Measurements from ENCODE around the gene NUP93.
"Not testable (repeated sequence)": the region's sequence is repeated elsewhere in the genome, so short reads cannot be mapped to it uniquely, and the experiment has no call there.

NUP93 gene

DNA sequence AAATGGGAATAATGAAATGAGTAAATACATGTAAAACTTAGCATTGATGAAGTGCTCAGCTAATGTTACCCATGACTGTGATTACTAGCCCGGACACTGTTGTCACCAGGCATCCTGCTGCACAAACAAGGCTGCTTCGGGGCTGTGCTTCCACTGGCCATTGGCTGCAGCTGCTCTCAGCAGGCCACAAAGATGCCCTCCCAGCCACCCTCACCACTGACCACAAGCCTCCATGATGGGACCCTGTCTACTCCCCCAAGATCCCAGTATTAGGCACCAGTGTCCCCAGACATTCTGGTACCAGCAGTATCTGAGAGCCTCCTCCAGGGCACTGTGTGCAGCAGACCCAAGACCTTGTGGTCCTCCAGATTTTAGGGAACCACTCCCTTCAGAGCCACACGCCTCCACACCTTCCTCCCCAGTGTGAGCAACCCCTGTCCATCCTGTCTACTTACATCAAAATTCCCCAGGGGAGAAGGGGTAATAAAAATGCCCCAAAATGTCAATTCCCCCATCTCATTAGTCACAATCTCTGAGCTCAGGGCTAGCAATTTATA, 19.7 kb upstream of the NUP93 start:
- Histone ChIP-seq H3K27me3 (ENCODE audit: low read depth, low read length) (no peaks in the 10 kb centered on the region), H3K9me3 (ENCODE audit: control insufficient read depth in 1 of 2, low read length in 2 of 2) (no peaks in the 10 kb centered on the region), H3K4me1 (ENCODE audit: control insufficient read depth in 1 of 2, insufficient read depth in 2 of 2, low read length in 2 of 2) (no peaks in the 10 kb centered on the region), H3K4me3 (ENCODE audit: low read depth in 1 of 2, low read length in 2 of 2) (no peak overlapping the region), H3K36me3 (ENCODE audit: control insufficient read depth in 1 of 2, insufficient read depth in 2 of 2, low read length in 2 of 2) (no peaks in the 10 kb centered on the region), H3K27ac (ENCODE audit: low read length) (no peak overlapping the region)

DNA sequence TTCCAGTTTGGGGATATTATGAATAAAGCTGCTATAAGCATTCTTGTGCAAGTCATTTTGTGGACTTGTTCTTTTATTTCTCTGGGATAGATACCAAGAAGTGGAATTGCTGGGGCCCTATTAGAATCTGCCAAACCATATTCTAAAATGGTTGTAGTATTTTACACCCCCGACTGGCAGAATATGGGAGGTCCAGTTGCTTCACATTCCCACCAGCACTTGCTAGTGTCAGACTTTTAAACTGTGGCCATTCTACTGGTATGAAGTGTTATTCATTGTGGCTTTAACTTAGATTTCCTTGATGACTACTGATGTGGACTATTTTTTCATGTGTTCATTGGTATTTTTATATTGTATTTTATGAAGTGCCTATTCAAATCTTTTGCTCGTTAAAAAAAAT, 18.1 kb upstream of the NUP93 start:
- H3K9me3 ChIP-seq (ENCODE audit: control insufficient read depth in 1 of 2, low read length in 2 of 2) = no peaks in the 10 kb centered on the region
- H3K27me3 ChIP-seq (ENCODE audit: low read depth, low read length) = no peaks in the 10 kb centered on the region
- H3K36me3 ChIP-seq (ENCODE audit: control insufficient read depth in 1 of 2, insufficient read depth in 2 of 2, low read length in 2 of 2) = no peaks in the 10 kb centered on the region
- no peak overlapping the region for H3K4me3 ChIP-seq (ENCODE audit: low read depth in 1 of 2, low read length in 2 of 2)
- no peaks in the 10 kb centered on the region for H3K4me1 ChIP-seq (ENCODE audit: control insufficient read depth in 1 of 2, insufficient read depth in 2 of 2, low read length in 2 of 2)
- H3K27ac ChIP-seq (ENCODE audit: low read length) = no peak overlapping the region

DNA sequence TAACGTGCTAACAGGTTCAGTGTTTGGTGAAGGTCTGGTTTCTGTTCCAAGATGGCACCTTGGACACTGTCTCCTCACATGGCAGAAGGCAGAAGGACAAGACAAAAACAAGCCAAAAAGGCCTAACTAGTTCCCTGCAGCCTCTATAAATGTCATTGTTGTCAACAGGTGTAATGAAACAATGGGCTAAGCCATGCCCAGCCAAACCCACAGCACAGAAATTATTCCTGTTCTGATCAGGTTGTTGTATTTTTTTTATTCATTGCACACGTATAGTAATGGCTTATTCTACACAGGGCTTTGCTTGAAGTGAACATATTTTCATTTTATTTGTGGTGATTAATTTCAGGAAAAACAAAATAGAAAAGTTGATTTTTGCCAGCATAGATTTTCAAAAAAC, 16.1 kb upstream of the NUP93 start:
- no peaks in the 10 kb centered on the region for H3K4me1 ChIP-seq (ENCODE audit: control insufficient read depth in 1 of 2, insufficient read depth in 2 of 2, low read length in 2 of 2)
- no peak overlapping the region for H3K27ac ChIP-seq (ENCODE audit: low read length)
- no peaks in the 10 kb centered on the region for H3K27me3 ChIP-seq (ENCODE audit: low read depth, low read length)

DNA sequence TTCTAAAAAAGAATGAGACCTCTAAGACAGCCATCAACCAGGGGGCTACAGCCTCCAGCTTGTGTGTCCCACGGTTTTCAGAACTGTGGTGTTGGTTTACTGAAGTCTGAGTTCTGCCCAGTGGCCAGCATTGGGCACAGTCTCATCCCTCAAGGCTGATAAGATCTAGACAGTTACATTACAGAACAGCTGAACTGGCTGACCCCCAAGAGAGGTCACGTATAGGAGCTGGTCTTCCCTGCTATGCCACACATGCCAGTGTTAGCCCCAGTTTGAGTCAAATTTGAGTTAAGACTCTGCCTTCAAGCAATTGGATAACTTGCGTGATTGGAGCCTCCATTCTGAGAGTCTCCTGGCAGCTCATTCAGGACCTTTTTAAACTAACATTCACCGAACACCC, 14.8 kb upstream of the NUP93 start:
- Histone ChIP-seq H3K9me3 (ENCODE audit: control insufficient read depth in 1 of 2, low read length in 2 of 2) (no peaks in the 10 kb centered on the region), H3K4me1 (ENCODE audit: control insufficient read depth in 1 of 2, insufficient read depth in 2 of 2, low read length in 2 of 2) (no peaks in the 10 kb centered on the region), H3K27me3 (ENCODE audit: low read depth, low read length) (no peaks in the 10 kb centered on the region), H3K27ac (ENCODE audit: low read length) (no peak overlapping the region), H3K36me3 (ENCODE audit: control insufficient read depth in 1 of 2, insufficient read depth in 2 of 2, low read length in 2 of 2) (no peaks in the 10 kb centered on the region), H3K4me3 (ENCODE audit: low read depth in 1 of 2, low read length in 2 of 2) (no peak overlapping the region)

More for the DNA sequence above, 16.1 kb upstream of the NUP93 start:
- no peaks in the 10 kb centered on the region for H3K36me3 ChIP-seq (ENCODE audit: control insufficient read depth in 1 of 2, insufficient read depth in 2 of 2, low read length in 2 of 2)
- H3K4me3 ChIP-seq (ENCODE audit: low read depth in 1 of 2, low read length in 2 of 2) = no peak overlapping the region
- H3K9me3 ChIP-seq (ENCODE audit: control insufficient read depth in 1 of 2, low read length in 2 of 2) = no peaks in the 10 kb centered on the region

DNA sequence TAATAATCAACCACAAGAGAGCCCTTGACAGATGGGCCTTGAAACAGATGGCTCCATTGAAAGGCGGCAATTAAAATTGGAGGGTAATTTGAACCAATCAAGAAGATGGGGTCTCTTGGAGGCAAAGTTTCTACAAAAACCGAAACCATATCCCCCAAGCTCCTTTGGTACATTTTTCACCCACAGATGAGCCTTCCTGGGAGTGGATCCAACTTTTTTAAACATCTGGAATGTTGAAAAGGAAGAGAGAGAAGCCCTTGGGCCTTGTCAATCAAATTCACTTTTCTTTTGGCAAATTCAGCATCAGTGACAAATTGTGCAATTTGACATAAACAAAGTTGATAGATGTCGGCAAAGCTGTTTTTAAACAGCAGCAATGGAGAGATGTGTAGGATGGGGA, 13.2 kb upstream of the NUP93 start:
- no peaks in the 10 kb centered on the region for H3K27me3 ChIP-seq (ENCODE audit: low read depth, low read length)
- H3K9me3 ChIP-seq (ENCODE audit: control insufficient read depth in 1 of 2, low read length in 2 of 2) = no peaks in the 10 kb centered on the region
- no peaks in the 10 kb centered on the region for H3K4me1 ChIP-seq (ENCODE audit: control insufficient read depth in 1 of 2, insufficient read depth in 2 of 2, low read length in 2 of 2)
- H3K27ac ChIP-seq (ENCODE audit: low read length) = no peak overlapping the region
- H3K4me3 ChIP-seq (ENCODE audit: low read depth in 1 of 2, low read length in 2 of 2) = no peak overlapping the region
- H3K36me3 ChIP-seq (ENCODE audit: control insufficient read depth in 1 of 2, insufficient read depth in 2 of 2, low read length in 2 of 2) = no peaks in the 10 kb centered on the region

DNA sequence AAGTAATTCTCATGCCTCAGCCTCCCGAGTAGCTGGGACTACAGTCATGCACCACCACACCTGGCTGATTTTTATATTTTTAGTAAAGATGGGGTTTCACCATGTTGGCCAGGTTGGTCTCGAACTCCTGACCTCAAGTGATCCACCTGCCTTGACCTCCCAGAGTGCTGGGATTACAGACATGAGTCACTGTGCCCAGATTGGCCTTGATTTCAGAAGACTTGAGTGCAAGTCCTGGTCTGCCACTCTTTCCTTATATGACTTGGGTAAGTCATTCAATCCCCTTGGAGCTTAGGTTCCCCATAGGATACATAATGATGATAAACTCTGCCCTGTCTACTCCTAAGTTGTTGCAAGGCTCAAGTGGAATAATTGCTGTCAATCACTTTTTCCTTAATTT, 12.4 kb upstream of the NUP93 start:
- not testable (repeated sequence) for H3K36me3 ChIP-seq (ENCODE audit: control insufficient read depth in 1 of 2, insufficient read depth in 2 of 2, low read length in 2 of 2); H3K4me3 ChIP-seq (ENCODE audit: low read depth in 1 of 2, low read length in 2 of 2); H3K27ac ChIP-seq (ENCODE audit: low read length); H3K4me1 ChIP-seq (ENCODE audit: control insufficient read depth in 1 of 2, insufficient read depth in 2 of 2, low read length in 2 of 2); H3K27me3 ChIP-seq (ENCODE audit: low read depth, low read length); H3K9me3 ChIP-seq (ENCODE audit: control insufficient read depth in 1 of 2, low read length in 2 of 2)

DNA sequence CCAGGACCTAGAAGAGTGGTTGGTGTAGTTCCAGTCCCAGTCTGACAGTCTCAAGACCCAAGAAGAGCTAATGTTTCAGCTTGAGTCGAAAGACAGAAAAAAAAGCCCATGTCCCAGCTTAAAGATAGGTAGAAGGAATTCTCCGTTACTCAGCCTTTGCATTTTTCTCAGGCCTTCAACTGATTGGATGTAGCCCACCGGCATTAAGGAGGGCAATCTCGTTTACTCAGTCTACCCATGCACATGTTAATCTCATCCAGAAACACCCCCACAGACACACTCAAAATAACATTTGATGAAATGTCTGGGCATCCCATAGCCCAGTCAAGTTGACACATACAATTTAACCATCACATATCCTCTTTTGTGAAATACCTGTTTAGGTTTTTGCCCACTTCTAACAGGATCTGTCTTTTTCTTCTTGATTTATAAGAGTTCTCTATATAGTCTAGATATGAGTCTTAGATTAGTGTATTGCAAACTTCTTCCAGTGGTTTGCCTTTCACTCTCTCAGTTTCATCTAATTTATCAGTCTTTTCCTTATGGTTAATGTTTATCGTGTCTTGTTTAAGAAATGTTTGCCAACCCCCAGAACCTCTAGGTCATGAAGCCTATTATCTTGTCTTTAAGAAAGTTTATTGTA, 7.6 kb upstream of the NUP93 start:
- H3K27ac ChIP-seq (ENCODE audit: low read length) = no peak overlapping the region
- no peaks in the 10 kb centered on the region for H3K9me3 ChIP-seq (ENCODE audit: control insufficient read depth in 1 of 2, low read length in 2 of 2)
- H3K4me3 ChIP-seq (ENCODE audit: low read depth in 1 of 2, low read length in 2 of 2) = no peak overlapping the region
- H3K4me1 ChIP-seq (ENCODE audit: control insufficient read depth in 1 of 2, insufficient read depth in 2 of 2, low read length in 2 of 2) = no peaks in the 10 kb centered on the region
- no peaks in the 10 kb centered on the region for H3K36me3 ChIP-seq (ENCODE audit: control insufficient read depth in 1 of 2, insufficient read depth in 2 of 2, low read length in 2 of 2)
- no peaks in the 10 kb centered on the region for H3K27me3 ChIP-seq (ENCODE audit: low read depth, low read length)

DNA sequence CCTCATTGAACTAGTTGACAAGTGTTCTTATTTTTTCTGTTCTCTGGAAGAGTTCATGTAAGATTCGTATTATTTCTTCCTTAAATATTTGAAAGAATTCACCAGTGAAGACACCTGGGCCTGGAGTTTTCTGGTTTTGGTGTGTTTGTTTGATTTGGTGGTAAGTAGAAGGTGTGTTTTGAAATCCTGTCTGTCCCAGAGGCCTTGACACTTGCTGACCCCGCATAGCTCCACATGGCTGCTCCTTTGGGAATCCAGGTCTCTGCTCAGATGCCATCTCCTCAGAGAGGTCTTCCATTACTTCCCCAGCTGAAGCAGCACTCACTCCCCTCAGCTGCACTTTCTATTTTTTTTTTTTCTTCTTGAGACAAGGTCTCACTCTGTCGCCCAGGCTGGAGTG, 5.7 kb upstream of the NUP93 start:
- Histone ChIP-seq H3K9me3 (ENCODE audit: control insufficient read depth in 1 of 2, low read length in 2 of 2) (no peaks in the 10 kb centered on the region), H3K4me3 (ENCODE audit: low read depth in 1 of 2, low read length in 2 of 2) (no peak overlapping the region), H3K4me1 (ENCODE audit: control insufficient read depth in 1 of 2, insufficient read depth in 2 of 2, low read length in 2 of 2) (peaks cover 8 to 15% of the 10 kb centered on the region in 2 donors), H3K36me3 (ENCODE audit: control insufficient read depth in 1 of 2, insufficient read depth in 2 of 2, low read length in 2 of 2) (no peaks in the 10 kb centered on the region), H3K27me3 (ENCODE audit: low read depth, low read length) (no peaks in the 10 kb centered on the region), H3K27ac (ENCODE audit: low read length) (no peak overlapping the region)

DNA sequence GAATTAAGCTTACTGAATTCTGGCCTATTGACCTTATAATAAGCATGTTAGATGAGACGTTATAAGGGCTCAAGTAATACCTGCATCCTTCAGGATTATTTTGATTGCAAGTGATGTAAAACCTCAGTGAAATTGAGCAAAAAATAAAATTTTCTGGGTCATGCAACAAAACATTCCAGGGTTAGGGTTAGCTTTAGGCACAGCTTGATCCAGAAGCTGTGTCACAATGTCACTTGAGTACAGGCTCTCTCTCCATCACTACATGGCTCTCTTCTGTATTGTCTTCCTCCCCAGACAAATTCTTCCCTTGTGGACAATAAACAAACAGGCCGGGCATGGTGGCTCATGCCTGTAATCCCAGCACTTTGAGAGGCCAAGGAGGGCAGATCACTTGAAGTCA, 3.6 kb upstream of the NUP93 start:
- Histone ChIP-seq H3K4me3 (ENCODE audit: low read depth in 1 of 2, low read length in 2 of 2) (no peak overlapping the region), H3K27me3 (ENCODE audit: low read depth, low read length) (no peaks in the 10 kb centered on the region), H3K36me3 (ENCODE audit: control insufficient read depth in 1 of 2, insufficient read depth in 2 of 2, low read length in 2 of 2) (no peaks in the 10 kb centered on the region), H3K4me1 (ENCODE audit: control insufficient read depth in 1 of 2, insufficient read depth in 2 of 2, low read length in 2 of 2) (peaks cover 8 to 27% of the 10 kb centered on the region in 2 donors), H3K27ac (ENCODE audit: low read length) (no peak overlapping the region), H3K9me3 (ENCODE audit: control insufficient read depth in 1 of 2, low read length in 2 of 2) (no peaks in the 10 kb centered on the region)

DNA sequence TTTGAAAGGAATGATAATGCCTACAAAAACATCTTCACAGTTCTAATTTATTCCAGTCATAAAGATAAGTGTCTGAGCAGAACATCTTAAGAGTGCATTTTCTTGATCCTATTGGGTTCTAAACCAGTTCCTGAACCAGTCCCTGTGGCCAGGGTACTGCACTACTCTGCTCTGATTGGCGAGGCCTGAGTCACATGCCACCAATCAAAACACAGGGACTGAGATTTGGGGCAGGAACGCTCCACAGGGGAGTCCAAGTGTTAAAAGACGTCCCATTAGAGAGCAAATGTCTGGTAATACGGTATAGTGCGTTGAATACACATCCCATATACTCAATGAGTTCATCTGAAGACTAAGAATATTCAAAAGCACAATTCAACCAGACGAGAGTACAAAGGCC, 3.0 kb upstream of the NUP93 start:
- no peak overlapping the region for H3K4me3 ChIP-seq (ENCODE audit: low read depth in 1 of 2, low read length in 2 of 2)
- H3K9me3 ChIP-seq (ENCODE audit: control insufficient read depth in 1 of 2, low read length in 2 of 2) = no peaks in the 10 kb centered on the region
- no peak overlapping the region for H3K27ac ChIP-seq (ENCODE audit: low read length)
- no peaks in the 10 kb centered on the region for H3K36me3 ChIP-seq (ENCODE audit: control insufficient read depth in 1 of 2, insufficient read depth in 2 of 2, low read length in 2 of 2)
- H3K4me1 ChIP-seq (ENCODE audit: control insufficient read depth in 1 of 2, insufficient read depth in 2 of 2, low read length in 2 of 2) = peaks cover 8 to 30% of the 10 kb centered on the region in 2 donors
- no peaks in the 10 kb centered on the region for H3K27me3 ChIP-seq (ENCODE audit: low read depth, low read length)

DNA sequence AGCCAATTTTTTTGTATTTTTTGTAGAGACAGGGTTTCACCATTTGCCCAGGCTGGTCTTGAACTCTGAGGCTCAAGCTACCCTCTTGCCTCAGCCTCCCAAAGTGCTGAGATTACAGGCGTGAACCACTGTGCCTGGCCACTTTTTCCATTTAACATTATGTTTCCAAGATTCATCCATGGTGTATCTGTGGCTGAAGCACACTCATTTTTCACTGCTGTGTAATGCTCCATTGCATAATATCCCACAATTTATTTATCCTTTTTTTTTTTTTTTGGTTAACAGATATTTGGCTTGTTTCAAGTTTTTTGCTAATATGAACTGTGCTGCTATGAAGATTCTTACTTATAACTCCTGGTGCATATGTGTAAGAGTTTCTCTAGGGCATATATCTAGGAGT, 1.9 kb upstream of the NUP93 start:
- Histone ChIP-seq H3K4me3 (ENCODE audit: low read depth in 1 of 2, low read length in 2 of 2) (no peak overlapping the region), H3K36me3 (ENCODE audit: control insufficient read depth in 1 of 2, insufficient read depth in 2 of 2, low read length in 2 of 2) (no peaks in the 10 kb centered on the region), H3K4me1 (ENCODE audit: control insufficient read depth in 1 of 2, insufficient read depth in 2 of 2, low read length in 2 of 2) (peaks cover 12 to 31% of the 10 kb centered on the region in 2 donors), H3K27me3 (ENCODE audit: low read depth, low read length) (no peaks in the 10 kb centered on the region), H3K9me3 (ENCODE audit: control insufficient read depth in 1 of 2, low read length in 2 of 2) (no peaks in the 10 kb centered on the region), H3K27ac (ENCODE audit: low read length) (no peak overlapping the region)

All from muscle layer of duodenum (tissue), 2 donors.